HepG2 (cell line): ENCODE measurements around the gene TP53. TPM values are rescaled to one million over a fixed set of nuclear protein-coding genes. Genes with fewer than 3 reads are reported as not detected.
"Not testable (repeated sequence)": the region's sequence is repeated elsewhere in the genome, so short reads cannot be mapped to it uniquely, and the experiment has no call there.

ENCODE experiments used
- ATAC-seq: fragments of 200-7000 bp; cut with Tn5 transposase; 3 replicates; pipeline ENCODE4 v1.9.1; 2020; ENCODE audit warnings: mild to moderate bottlenecking, moderate library complexity
- BruUV-seq: library from RNA; stranded (reverse); fragments of 400-500 nt; replicated peaks from 2 replicates; lab custom pipeline; 2021; lab: Mats Ljungman, UMichigan
- CTCF ChIA-PET: fragments of 300-600 bp; formaldehyde crosslinking; extraction: SDS; loops from one replicate; lab custom pipeline; 2021; ENCODE audit warnings: low total read pairs, inconsistent platforms, low intra/inter-chr PET ratio; lab: Yijun Ruan, JAX
- POLR2A ChIA-PET: fragments of 350-600 bp; sonication (Branson Sonifier 250); formaldehyde crosslinking; loops from one replicate; lab custom pipeline; 2020; ENCODE audit warnings: antibody characterized with exemption, inconsistent platforms; lab: Yijun Ruan, JAX
- DNase-seq: peaks from one replicate; pipeline ENCODE4 v3.0.0-alpha.2; 2015; ENCODE audit warnings: low spot score
- FAIRE-seq: peaks from 3 replicates; lab custom pipeline; 2011; peaks lifted over from hg19 to GRCh38; lab: Jason Lieb, UNC
- H2AFZ ChIP-seq: one replicate; pipeline ENCODE4 v1.6.1; 2011; ENCODE audit warnings: low read length, inconsistent platforms
- H3K27ac ChIP-seq: fragments of 300-600 bp; 3 replicates; pipeline ENCODE4 v1.8.0; 2011; ENCODE audit warnings: mixed run types, mild to moderate bottlenecking, mixed read lengths, low read length, inconsistent platforms; ENCODE audit not compliant: insufficient read depth; ENCODE audit errors: extremely low read length
- H3K27me3 ChIP-seq, 2 experiments: fragments of 200-600 bp in 1 of 2; 2 replicates in 1 of 2; 3 replicates in 1 of 2; pipeline versions ENCODE4 v1.6.0 to v1.8.0; 2011; ENCODE audit warnings: low read length in 2 of 2, mild to moderate bottlenecking in 2 of 2, moderate library complexity in 2 of 2, inconsistent platforms in 1 of 2; ENCODE audit not compliant: insufficient read depth in 2 of 2, control insufficient read depth in 1 of 2
- H3K36me3 ChIP-seq, 2 experiments: fragments of 200-600 bp in 1 of 2; replicated peaks in 1 of 2; 2 replicates in 1 of 2; 3 replicates in 1 of 2; pipeline versions ENCODE4 v1.5.1 to v1.8.0; 2011; ENCODE audit warnings: low read length in 2 of 2, inconsistent platforms in 1 of 2; ENCODE audit not compliant: insufficient read depth in 2 of 2, control insufficient read depth in 1 of 2
- H3K4me1 ChIP-seq: 2 replicates; pipeline ENCODE4 v1.5.1; 2012; ENCODE audit warnings: low read length, inconsistent platforms; ENCODE audit not compliant: insufficient read depth
- H3K4me2 ChIP-seq: 2 replicates; pipeline ENCODE4 v1.6.0; 2011; ENCODE audit warnings: low read depth, low read length, inconsistent platforms
- H3K4me3 ChIP-seq, 3 experiments: fragments of 200-600 bp in 1 of 3; sonication (generic), shearing (Covaris generic) in 1 of 3; replicated peaks in 1 of 3; 2 replicates each; pipeline ENCODE4 v1.5.1; 2011 to 2016; ENCODE audit warnings: low read length in 3 of 3, inconsistent platforms in 2 of 3, low read depth in 2 of 3, mild to moderate bottlenecking in 2 of 3, control low read depth in 1 of 3, mixed read lengths in 1 of 3; ENCODE audit not compliant: insufficient read depth in 1 of 3
- H3K79me2 ChIP-seq: one replicate; pipeline ENCODE4 v1.6.1; 2011; ENCODE audit warnings: low read length, inconsistent platforms; ENCODE audit not compliant: insufficient read depth
- H3K9ac ChIP-seq: 2 replicates; pipeline ENCODE4 v1.6.0; 2011; ENCODE audit warnings: mild to moderate bottlenecking, low read depth, low read length, inconsistent platforms; ENCODE audit not compliant: insufficient read depth
- H3K9me3 ChIP-seq: 2 replicates; pipeline ENCODE4 v1.5.1; 2012; ENCODE audit warnings: mild to moderate bottlenecking, low read length
- H4K20me1 ChIP-seq: 2 replicates; pipeline ENCODE4 v1.6.0; 2011; ENCODE audit warnings: inconsistent platforms, mild to moderate bottlenecking, low read length, moderate library complexity; ENCODE audit not compliant: insufficient read depth
- FLYWCH1 ChIP-seq: sonication (generic); formaldehyde crosslinking; IDR thresholded peaks from 2 replicates; pipeline ENCODE4 v1.8.1; 2023; ENCODE audit warnings: mild to moderate bottlenecking, missing genetic modification reagents
- MEIS1 ChIP-seq: sonication (generic); formaldehyde crosslinking; IDR thresholded peaks from 2 replicates; pipeline ENCODE4 v1.9.0; 2021; ENCODE audit warnings: mild to moderate bottlenecking, missing genetic modification reagents, moderate library complexity, borderline replicate concordance
- SAP130 ChIP-seq: IDR thresholded peaks from 2 replicates; pipeline ENCODE4 v1.6.1; 2016; ENCODE audit warnings: low read depth
- SMYD3 ChIP-seq: sonication (generic); formaldehyde crosslinking; IDR thresholded peaks from 2 replicates; pipeline ENCODE4 v1.8.1; 2023; ENCODE audit warnings: mild to moderate bottlenecking, missing genetic modification reagents
- SP140L ChIP-seq: sonication (generic); formaldehyde crosslinking; IDR thresholded peaks from 2 replicates; pipeline ENCODE4 v1.4.0; 2020; ENCODE audit warnings: missing genetic modification reagents, borderline replicate concordance
- TP53 ChIP-seq: sonication (generic); formaldehyde crosslinking; conservative IDR thresholded peaks from 2 replicates; pipeline ENCODE4 v1.4.0; 2020; ENCODE audit warnings: missing genetic modification reagents
- ZMYM3 ChIP-seq: sonication (generic); formaldehyde crosslinking; IDR thresholded peaks from 2 replicates; pipeline ENCODE4 v1.5.1; 2020; ENCODE audit warnings: mild to moderate bottlenecking, missing genetic modification reagents
- ZNF382 ChIP-seq: sonication (generic); formaldehyde crosslinking; IDR thresholded peaks from 2 replicates; pipeline ENCODE4 v1.5.0; 2020; ENCODE audit warnings: missing genetic modification reagents, mild to moderate bottlenecking, borderline replicate concordance
- ZNF557 ChIP-seq: sonication (generic); formaldehyde crosslinking; IDR thresholded peaks from 2 replicates; pipeline ENCODE4 v1.4.0; 2020; ENCODE audit warnings: missing genetic modification reagents
- ZNF670 ChIP-seq: sonication (generic); formaldehyde crosslinking; IDR thresholded peaks from 2 replicates; pipeline ENCODE4 v1.8.0; 2022; ENCODE audit warnings: mild to moderate bottlenecking, missing genetic modification reagents, borderline replicate concordance
- ZNF839 ChIP-seq: sonication (generic); formaldehyde crosslinking; IDR thresholded peaks from 2 replicates; pipeline ENCODE4 v1.4.0; 2020; ENCODE audit warnings: missing genetic modification reagents, mild to moderate bottlenecking, borderline replicate concordance
- WGBS: methylation state at CpG from one replicate; pipeline ENCODE4 v1.1.6; 2017; ENCODE audit warnings: low lambda C conversion rate; 5-methylcytosine and 5-hydroxymethylcytosine counted together
- in situ Hi-C: cut with HindIII; loops from 2 replicates; pipeline ENCODE4 v1.10.0; 2017; ENCODE audit warnings: low pct_unique_long_range_greater_than_20kb; ENCODE audit not compliant: extremely low pct_ligation_motif_present
- intact Hi-C: fragments of 100-400 bp; cut with micrococcal nuclease; formaldehyde crosslinking; loops from one replicate; pipeline ENCODE4 v1.10.0; 2022; ENCODE audit not compliant: unreplicated experiment
- polyA plus RNA-seq, 8 experiments: library from polyadenylated mRNA; depleted of rRNA in 3 of 8; stranded (reverse) in 7 of 8; unstranded in 1 of 8; fragments of >200 nt; fragmentation: Illumina TruSeq in 4 of 8; extraction: Trizol in 4 of 8; gene quantifications; 2 replicates each; pipeline versions ENCODE4 v1.2.1 to v1.2.3, GENCODE V29; 2011 to 2016; ENCODE audit warnings: low read depth in 4 of 8, missing spikeins in 1 of 8, mixed read lengths in 1 of 8; ENCODE audit not compliant: insufficient read depth in 1 of 8
- total RNA-seq, 5 experiments: library from RNA; depleted of rRNA; stranded (reverse); fragments of >200 nt; fragmentation: Illumina TruSeq; extraction: Trizol; gene quantifications; 2 replicates each; pipeline ENCODE4 v1.2.3, GENCODE V29; 2016; ENCODE audit warnings: low read depth in 1 of 5

The TP53 gene
- total and polyA plus RNA-seq, 2 of the 13 experiments (the other 11 are each of a cell fraction or from before 2014, with no cell fraction given): 17.1 to 29.9 TPM

DNA sequence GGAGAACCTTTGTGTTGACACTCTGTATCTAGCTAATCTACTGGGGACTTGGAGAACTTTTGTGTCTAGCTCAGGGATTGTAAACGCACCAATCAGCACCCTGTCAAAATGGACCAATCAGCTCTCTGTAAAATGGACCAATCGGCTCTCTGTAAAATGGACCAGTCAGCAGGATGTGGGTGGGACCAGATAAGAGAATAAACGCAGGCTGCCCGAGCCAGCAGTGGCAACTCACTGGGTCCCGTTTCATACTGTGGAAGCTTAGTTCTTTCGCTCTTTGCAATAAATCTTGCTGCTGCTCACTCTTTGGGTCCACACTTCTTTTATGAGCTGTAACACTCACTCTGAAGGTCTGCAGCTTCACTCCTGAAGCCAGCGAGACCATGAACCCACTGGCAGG lies 45.7 kb downstream of the TP53 start:
- intact Hi-C loops, H3K4me1 ChIP-seq, H4K20me1 ChIP-seq, DNase-seq, ATAC-seq, H3K27me3 ChIP-seq, BruUV-seq, FAIRE-seq, in situ Hi-C loops, H3K9me3 ChIP-seq, H3K4me3 ChIP-seq, H2AFZ ChIP-seq, H3K4me2 ChIP-seq, H3K27ac ChIP-seq, H3K36me3 ChIP-seq, H3K9ac ChIP-seq, H3K79me2 ChIP-seq, CTCF ChIA-PET: not testable (repeated sequence)
- POLR2A ChIA-PET: interaction anchor here (1.4 to 1.7 kb wide), 2 partner anchors 14 to 46 kb away, joined by 3 to 4 read pairs; partner anchors contain the start of genes SAT2 and TP53
- WGBS: 45% methylated on average over 6 of the region's 7 CpGs

DNA sequence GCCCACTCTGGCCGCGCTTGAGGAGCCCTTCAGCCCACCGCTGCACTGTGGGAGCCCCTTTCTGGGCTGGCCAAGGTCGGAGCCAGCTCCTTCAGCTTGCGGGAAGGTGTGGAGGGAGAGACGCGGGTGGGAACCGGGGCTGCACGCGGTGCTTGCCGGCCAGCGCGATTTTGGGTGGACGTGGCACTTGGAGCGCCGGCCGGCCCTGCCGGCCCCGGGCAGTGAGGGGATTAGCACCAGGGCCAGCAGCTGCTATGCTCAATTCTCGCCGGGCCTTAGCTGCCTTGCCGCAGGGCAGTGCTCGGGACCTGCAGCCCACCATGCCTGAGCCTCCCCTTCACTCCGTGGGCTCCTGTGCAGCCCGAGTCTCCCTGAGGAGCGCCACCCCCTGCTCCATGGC lies 46.5 kb downstream of the TP53 start:
- no peak for DNase-seq
- no peak for TF ChIP-seq FLYWCH1
- no peak for TF ChIP-seq ZNF839 (CRISPR knock-in tag)
- TF ChIP-seq TP53: no peak
- TF ChIP-seq ZMYM3 (CRISPR knock-in tag): no peak
- no peak for TF ChIP-seq ZNF557 (CRISPR knock-in tag)
- TF ChIP-seq ZNF670 (CRISPR knock-in tag): no peak
- TF ChIP-seq ZNF382: no peak
- no peak for TF ChIP-seq SAP130
- TF ChIP-seq MEIS1 (CRISPR knock-in tag): no peak
- TF ChIP-seq SMYD3 (CRISPR knock-in tag): no peak
- no peak for TF ChIP-seq SP140L (CRISPR knock-in tag)
- TF ChIP-seq, all 625 proteins: peak for 0
- Histone ChIP-seq H3K4me1 (no peaks in the 10 kb centered on the region), H4K20me1 (no peaks in the 10 kb centered on the region), H3K4me3 (no peak overlapping the region), H2AFZ (no peak overlapping the region), H3K36me3 (no peaks in the 10 kb centered on the region), H3K9me3 (no peaks in the 10 kb centered on the region), H3K79me2 (no peaks in the 10 kb centered on the region), H3K9ac (no peak overlapping the region), H3K27ac (no peak overlapping the region), H3K4me2 (no peak overlapping the region), H3K27me3 (no peaks in the 10 kb centered on the region; a peak in 1 of 5 replicates)
- FAIRE-seq (no peak), ATAC-seq (no peak)
- ChIA-PET POLR2A (no interaction called here), CTCF (no interaction called here)
- intact Hi-C loops: no loop called here
- WGBS: 78% methylated on average over 8 of the region's 26 CpGs
- in situ Hi-C loops: no loop called here
- no TSS peak for BruUV-seq
